ENCODE measurements around the gene PRPF31. TPM values are rescaled to one million over a fixed set of nuclear protein-coding genes. Genes with fewer than 3 reads are reported as not detected.

PRPF31 gene
- total and polyA plus RNA-seq, 3 donors from 2014 or later, result 56.4 to 66.6 (median 60.1) TPM

DNA sequence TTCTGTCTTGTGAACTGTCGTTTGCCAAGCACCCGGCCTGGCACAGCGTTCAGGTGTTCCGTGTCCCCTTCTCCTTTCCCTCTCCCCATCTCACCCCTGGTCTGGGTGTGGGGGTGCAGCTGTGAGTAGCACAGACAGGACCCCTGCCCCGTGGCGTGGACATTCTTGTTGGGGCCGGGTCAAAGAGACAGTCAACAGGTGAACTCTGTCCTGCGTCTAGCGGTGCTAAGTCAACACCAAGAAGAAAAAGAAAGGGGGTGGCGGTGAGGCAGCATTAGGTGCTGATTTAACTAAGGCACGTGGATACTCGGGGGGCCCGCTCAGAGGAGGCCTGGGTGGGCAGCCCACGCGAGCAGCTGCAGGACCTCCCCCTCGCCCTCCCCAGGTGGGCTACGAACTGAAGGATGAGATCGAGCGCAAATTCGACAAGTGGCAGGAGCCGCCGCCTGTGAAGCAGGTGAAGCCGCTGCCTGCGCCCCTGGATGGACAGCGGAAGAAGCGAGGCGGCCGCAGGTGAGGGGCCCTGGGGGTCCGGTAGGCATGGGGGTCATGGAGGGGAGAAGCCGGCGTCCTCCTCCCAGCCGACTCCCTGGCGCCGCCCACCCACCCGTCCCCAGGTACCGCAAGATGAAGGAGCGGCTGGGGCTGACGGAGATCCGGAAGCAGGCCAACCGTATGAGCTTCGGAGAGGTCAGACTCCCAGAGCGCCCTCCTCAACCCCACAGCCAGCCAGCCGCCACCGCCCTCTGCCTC is 12.3 kb downstream of the PRPF31 start:
- intact Hi-C loops (cut with DNase I; ENCODE audit: low total_unique reads), result no loop called here
- WGBS, 2 donors, result 92 to 93% methylated on average over 26 to 40 of the region's 44 CpGs
- H3K9me3 ChIP-seq, result no peaks in the 10 kb centered on the region
- no peaks in the 10 kb centered on the region for H3K27me3 ChIP-seq
- no peaks in the 10 kb centered on the region for H3K4me1 ChIP-seq
- no peak overlapping the region for H3K4me3 ChIP-seq
- no peak overlapping the region for H3K27ac ChIP-seq
- TF ChIP-seq, protein P1, sequence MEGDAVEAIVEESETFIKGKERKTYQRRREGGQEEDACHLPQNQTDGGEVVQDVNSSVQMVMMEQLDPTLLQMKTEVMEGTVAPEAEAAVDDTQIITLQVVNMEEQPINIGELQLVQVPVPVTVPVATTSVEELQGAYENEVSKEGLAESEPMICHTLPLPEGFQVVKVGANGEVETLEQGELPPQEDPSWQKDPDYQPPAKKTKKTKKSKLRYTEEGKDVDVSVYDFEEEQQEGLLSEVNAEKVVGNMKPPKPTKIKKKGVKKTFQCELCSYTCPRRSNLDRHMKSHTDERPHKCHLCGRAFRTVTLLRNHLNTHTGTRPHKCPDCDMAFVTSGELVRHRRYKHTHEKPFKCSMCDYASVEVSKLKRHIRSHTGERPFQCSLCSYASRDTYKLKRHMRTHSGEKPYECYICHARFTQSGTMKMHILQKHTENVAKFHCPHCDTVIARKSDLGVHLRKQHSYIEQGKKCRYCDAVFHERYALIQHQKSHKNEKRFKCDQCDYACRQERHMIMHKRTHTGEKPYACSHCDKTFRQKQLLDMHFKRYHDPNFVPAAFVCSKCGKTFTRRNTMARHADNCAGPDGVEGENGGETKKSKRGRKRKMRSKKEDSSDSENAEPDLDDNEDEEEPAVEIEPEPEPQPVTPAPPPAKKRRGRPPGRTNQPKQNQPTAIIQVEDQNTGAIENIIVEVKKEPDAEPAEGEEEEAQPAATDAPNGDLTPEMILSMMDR (IDR thresholded peaks at IDR 0.05), result no peak
- TF ChIP-seq POLR2A (IDR thresholded peaks at IDR 0.05), result no peak
- no peak for DNase-seq
- no peaks in the 10 kb centered on the region for H3K36me3 ChIP-seq (ENCODE audit: low read depth, missing control alignments)

DNA sequence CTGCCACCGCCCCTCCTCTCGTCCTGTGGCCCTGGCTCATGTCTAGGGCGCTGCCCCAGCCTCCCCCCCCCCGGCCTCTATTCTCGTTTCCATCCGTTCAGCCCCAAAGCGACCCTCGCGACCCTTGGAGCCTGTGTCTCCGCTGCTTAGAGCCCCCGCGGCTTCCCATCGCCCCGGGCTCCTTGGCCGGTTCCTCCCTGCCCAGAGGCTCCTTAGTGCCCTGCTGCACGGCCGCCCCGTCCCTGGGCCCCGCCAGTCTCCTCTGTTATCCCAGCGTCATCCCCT is 12.8 kb downstream of the PRPF31 start:
- Histone ChIP-seq H3K4me3 (no peak overlapping the region), H3K4me1 (no peaks in the 10 kb centered on the region), H3K9me3 (no peaks in the 10 kb centered on the region), H3K27ac (no peak overlapping the region), H3K27me3 (no peaks in the 10 kb centered on the region), H3K36me3 (ENCODE audit: low read depth, missing control alignments) (no peaks in the 10 kb centered on the region)
- intact Hi-C loops (cut with DNase I; ENCODE audit: low total_unique reads), result no loop called here
- no peak for DNase-seq
- WGBS, 2 donors, result 86 to 89% methylated on average over 19 to 20 of the region's 20 CpGs
- TF ChIP-seq POLR2A (IDR thresholded peaks at IDR 0.05), result no peak
- TF ChIP-seq, protein P1 (IDR thresholded peaks at IDR 0.05), result no peak

DNA sequence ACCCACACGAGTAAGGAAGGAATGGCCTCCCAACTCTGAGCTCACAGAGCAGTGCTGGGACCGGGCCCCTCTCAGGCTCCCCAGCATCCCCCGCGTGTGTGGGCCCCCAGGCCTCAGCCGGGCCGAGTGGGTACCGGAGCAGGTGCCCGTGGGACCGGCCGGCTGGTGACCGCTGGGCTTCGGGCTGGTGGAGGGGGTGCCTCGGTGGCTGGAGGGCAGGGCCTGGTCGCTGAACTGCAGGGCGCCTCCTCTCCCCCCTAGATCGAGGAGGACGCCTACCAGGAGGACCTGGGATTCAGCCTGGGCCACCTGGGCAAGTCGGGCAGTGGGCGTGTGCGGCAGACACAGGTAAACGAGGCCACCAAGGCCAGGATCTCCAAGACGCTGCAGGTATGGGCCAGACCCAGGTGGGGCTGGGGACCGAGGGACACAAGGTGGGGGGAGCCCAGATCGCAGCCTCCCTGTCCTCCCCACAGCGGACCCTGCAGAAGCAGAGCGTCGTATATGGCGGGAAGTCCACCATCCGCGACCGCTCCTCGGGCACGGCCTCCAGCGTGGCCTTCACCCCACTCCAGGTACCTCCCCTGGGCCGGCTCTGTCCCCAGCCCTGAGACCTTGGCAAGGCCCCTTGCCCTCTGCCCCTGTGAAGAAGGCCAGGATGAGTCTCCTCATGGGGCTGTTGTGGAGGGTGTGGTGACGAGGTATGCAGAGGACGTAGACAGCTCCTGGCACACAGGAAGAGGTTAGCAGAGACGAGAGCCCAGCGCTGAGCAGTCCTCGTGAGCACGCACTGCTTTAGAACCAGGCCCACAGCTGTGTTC is 13.5 kb downstream of the PRPF31 start:
- TF ChIP-seq, protein P1 (IDR thresholded peaks at IDR 0.05), result no peak
- TF ChIP-seq POLR2A (IDR thresholded peaks at IDR 0.05), result no peak
- H3K27ac ChIP-seq, result no peak overlapping the region
- no peaks in the 10 kb centered on the region for H3K27me3 ChIP-seq
- H3K9me3 ChIP-seq, result no peaks in the 10 kb centered on the region
- H3K4me3 ChIP-seq, result no peak overlapping the region
- intact Hi-C loops (cut with DNase I; ENCODE audit: low total_unique reads), result no loop called here
- H3K36me3 ChIP-seq (ENCODE audit: low read depth, missing control alignments), result no peaks in the 10 kb centered on the region
- 89 to 96% methylated on average over 5 to 41 of the region's 41 CpGs for WGBS, 2 donors
- DNase-seq, result no peak
- H3K4me1 ChIP-seq, result no peaks in the 10 kb centered on the region

DNA sequence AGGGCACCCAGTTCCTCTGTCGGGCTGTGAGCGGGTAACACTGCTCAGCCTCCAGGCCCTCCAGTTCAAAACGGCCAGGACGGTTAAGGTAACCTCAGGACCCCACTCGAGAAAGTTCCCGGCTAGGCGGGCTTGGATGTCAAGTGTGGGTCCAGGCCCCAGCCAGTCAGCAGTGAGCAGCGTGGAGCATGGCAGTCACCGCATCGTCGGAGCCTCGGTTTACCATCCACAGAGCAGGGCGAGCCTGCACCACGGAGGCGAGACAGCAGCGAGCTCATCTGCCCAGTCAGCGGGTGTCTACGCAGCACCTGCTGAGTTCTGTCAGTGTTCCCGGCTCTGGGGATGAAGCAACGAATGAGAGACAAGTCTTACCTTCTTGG is 14.1 kb downstream of the PRPF31 start:
- Histone ChIP-seq H3K27ac (no peak overlapping the region), H3K9me3 (no peaks in the 10 kb centered on the region), H3K36me3 (ENCODE audit: low read depth, missing control alignments) (no peaks in the 10 kb centered on the region), H3K4me3 (no peak overlapping the region), H3K27me3 (no peaks in the 10 kb centered on the region), H3K4me1 (no peaks in the 10 kb centered on the region)
- 94 to 95% methylated on average over 19 to 20 of the region's 20 CpGs for WGBS, 2 donors
- TF ChIP-seq, protein P1 (IDR thresholded peaks at IDR 0.05), result no peak
- DNase-seq, result no peak
- intact Hi-C loops (cut with DNase I; ENCODE audit: low total_unique reads), result no loop called here
